Left colon (tissue), 2 donors: ENCODE data around the gene OTC. TPM values are rescaled to one million over a fixed set of nuclear protein-coding genes. Genes with fewer than 3 reads are reported as not detected.

Experiments
- ATAC-seq: fragments of 200-7000 bp; cut with Tn5 transposase; one replicate; pipeline ENCODE4 v1.9.1; 2020; ENCODE audit warnings: mild to moderate bottlenecking, moderate library complexity
- DNase-seq, 2 donors: peaks; one replicate each; pipeline ENCODE4 v3.0.0-alpha.2; 2020
- intact Hi-C, 2 donors: fragments of 100-400 bp; cut with DNase I in 1 of 2; cut with micrococcal nuclease in 1 of 2; formaldehyde crosslinking; loops; one replicate each; pipeline versions ENCODE4 v1.11.2 to v1.14.0; 2022; cut with DNase I, micrococcal nuclease
- total RNA-seq, 2 donors: library from RNA; stranded (reverse); fragmentation: NEBNext Ultra II Directional; extraction: Animal tissue kit (Norgen Biotek cat#: 25700); gene quantifications; one replicate each; pipeline ENCODE4 v1.2.1, GENCODE V29; 2021
- donor health status: DM: no; HTN: no; CAD: no.
- donor health status: DM: yes; HTN: yes; CAD: no.

The OTC gene
- total RNA-seq, 2 donors from 2014 or later: 1.5 to 5.8 TPM

GRCh38 chrX:38347136-38347535 is 5.3 kb upstream of the OTC start:
- intact Hi-C loops: no loop called here
- ATAC-seq: peak; percentile 32
- DNase-seq: no peak

- ATAC-seq (peak; percentile 33), DNase-seq (no peak)
- intact Hi-C loops: no loop called here
Measured at GRCh38 chrX:38351346-38351745, 1.1 kb upstream of the OTC start.

- intact Hi-C loops: no loop called here
- no peak for DNase-seq
- no peak for ATAC-seq
Measured at GRCh38 chrX:38356401-38356800, 4.0 kb downstream of the OTC start.

GRCh38 chrX:38357747-38358673 is 5.6 kb downstream of the OTC start:
- DNase-seq: no peak
- intact Hi-C loops: no loop called here
- no peak for ATAC-seq

- intact Hi-C loops: no loop called here
- no peak for DNase-seq
- ATAC-seq: no peak
Measured at GRCh38 chrX:38363046-38363445, 10.6 kb downstream of the OTC start.

GRCh38 chrX:38365954-38366353 is 13.6 kb downstream of the OTC start:
- ATAC-seq: no peak
- DNase-seq: no peak
- intact Hi-C loops: no loop called here

- DNase-seq (no peak), ATAC-seq (no peak)
- intact Hi-C loops: no loop called here
Measured at GRCh38 chrX:38368774-38369173, 16.4 kb downstream of the OTC start.

- DNase-seq: no peak
- intact Hi-C loops: no loop called here
- no peak for ATAC-seq
Measured at GRCh38 chrX:38371641-38372040, 19.2 kb downstream of the OTC start.

- no peak for DNase-seq
- ATAC-seq: no peak
- intact Hi-C loops: no loop called here
Measured at GRCh38 chrX:38374431-38374830, 22.0 kb downstream of the OTC start.

- ATAC-seq: peak; percentile 52
- intact Hi-C loops: no loop called here
Measured at GRCh38 chrX:38375891-38376290, 23.5 kb downstream of the OTC start.

GRCh38 chrX:38376747-38377146 is 24.3 kb downstream of the OTC start:
- ATAC-seq (no peak), DNase-seq (no peak)
- intact Hi-C loops: no loop called here

More at GRCh38 chrX:38375891-38376290, 23.5 kb downstream of the OTC start:
- DNase-seq: no peak

GRCh38 chrX:38379088-38379487 is 26.7 kb downstream of the OTC start:
- no peak for DNase-seq
- intact Hi-C loops: no loop called here
- no peak for ATAC-seq

GRCh38 chrX:38382663-38383062 is 30.3 kb downstream of the OTC start:
- DNase-seq (no peak), ATAC-seq (no peak)
- intact Hi-C loops: no loop called here

GRCh38 chrX:38400389-38400910 is 48.0 kb downstream of the OTC start:
- ATAC-seq: no peak
- intact Hi-C loops: no loop called here
- DNase-seq: no peak

- intact Hi-C loops: no loop called here
- no peak for ATAC-seq
- no peak for DNase-seq
Measured at GRCh38 chrX:38402118-38402517, 49.7 kb downstream of the OTC start.

- no peak for ATAC-seq
- no peak for DNase-seq
- intact Hi-C loops: no loop called here
Measured at GRCh38 chrX:38403834-38404233, 51.4 kb downstream of the OTC start.

GRCh38 chrX:38407126-38407525 is 54.7 kb downstream of the OTC start:
- ATAC-seq (no peak), DNase-seq (no peak)
- intact Hi-C loops: no loop called here

- no peak for DNase-seq
- no peak for ATAC-seq
- intact Hi-C loops: no loop called here
Measured at GRCh38 chrX:38409289-38409688, 56.9 kb downstream of the OTC start.

GRCh38 chrX:38426785-38427184 is 74.4 kb downstream of the OTC start:
- no peak for DNase-seq

GRCh38 chrX:38431525-38431924 is 79.1 kb downstream of the OTC start:
- intact Hi-C loops: no loop called here
- DNase-seq (no peak), ATAC-seq (no peak)

More at GRCh38 chrX:38426785-38427184, 74.4 kb downstream of the OTC start:
- no peak for ATAC-seq
- intact Hi-C loops: no loop called here

GRCh38 chrX:38435130-38435529 is 82.7 kb downstream of the OTC start:
- intact Hi-C loops: no loop called here
- ATAC-seq (no peak), DNase-seq (no peak)
